ENCODE data around the gene TBC1D8.

DNA sequence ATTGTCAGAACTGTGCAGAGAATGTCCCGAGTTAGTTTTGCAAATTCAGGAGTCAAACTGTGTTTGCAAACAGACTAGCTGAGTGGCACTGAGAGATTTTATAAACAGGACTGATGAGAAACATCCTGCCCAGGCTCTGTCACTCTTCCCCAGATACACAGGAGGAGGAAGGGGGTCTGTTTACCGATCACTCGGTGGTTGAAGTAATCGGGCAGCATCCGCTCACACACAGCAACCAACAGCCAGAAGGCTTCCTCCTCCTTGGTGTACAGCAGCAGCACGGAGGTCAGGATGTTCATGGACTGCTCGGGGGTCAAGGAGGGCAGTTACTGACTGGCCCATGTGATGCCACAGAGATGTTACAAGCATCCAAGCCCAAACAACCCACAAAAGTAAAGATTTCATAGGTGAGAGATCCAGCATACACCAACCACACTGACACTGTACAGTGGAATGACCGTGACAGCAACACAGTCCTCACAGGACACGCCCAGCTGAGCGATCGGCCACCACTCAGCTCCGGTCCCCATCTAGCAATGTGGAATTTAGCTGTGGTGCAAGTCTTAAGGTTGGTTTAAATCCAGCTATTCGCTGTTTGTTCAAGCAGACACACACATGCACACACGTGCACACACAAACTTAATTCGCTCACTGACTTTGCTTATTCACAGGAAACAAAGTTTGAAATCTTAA lies 119.0 kb downstream of the TBC1D8 start:
- TF ChIP-seq, protein P1, sequence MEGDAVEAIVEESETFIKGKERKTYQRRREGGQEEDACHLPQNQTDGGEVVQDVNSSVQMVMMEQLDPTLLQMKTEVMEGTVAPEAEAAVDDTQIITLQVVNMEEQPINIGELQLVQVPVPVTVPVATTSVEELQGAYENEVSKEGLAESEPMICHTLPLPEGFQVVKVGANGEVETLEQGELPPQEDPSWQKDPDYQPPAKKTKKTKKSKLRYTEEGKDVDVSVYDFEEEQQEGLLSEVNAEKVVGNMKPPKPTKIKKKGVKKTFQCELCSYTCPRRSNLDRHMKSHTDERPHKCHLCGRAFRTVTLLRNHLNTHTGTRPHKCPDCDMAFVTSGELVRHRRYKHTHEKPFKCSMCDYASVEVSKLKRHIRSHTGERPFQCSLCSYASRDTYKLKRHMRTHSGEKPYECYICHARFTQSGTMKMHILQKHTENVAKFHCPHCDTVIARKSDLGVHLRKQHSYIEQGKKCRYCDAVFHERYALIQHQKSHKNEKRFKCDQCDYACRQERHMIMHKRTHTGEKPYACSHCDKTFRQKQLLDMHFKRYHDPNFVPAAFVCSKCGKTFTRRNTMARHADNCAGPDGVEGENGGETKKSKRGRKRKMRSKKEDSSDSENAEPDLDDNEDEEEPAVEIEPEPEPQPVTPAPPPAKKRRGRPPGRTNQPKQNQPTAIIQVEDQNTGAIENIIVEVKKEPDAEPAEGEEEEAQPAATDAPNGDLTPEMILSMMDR (IDR thresholded peaks at IDR 0.05): no peak
- no peak for TF ChIP-seq REST (IDR thresholded peaks at IDR 0.05; ENCODE audit: insufficient read depth in 1 of 2, low read depth in 2 of 2, low read length in 1 of 2)
- TF ChIP-seq SIN3A (IDR thresholded peaks at IDR 0.05; ENCODE audit: borderline replicate concordance, insufficient read depth, low read depth, low read length): no peak
- no peak for TF ChIP-seq POLR2AphosphoS5 (IDR thresholded peaks at IDR 0.05; ENCODE audit: low read depth, low read length)
- TF ChIP-seq TCF7L2 (IDR thresholded peaks at IDR 0.05; ENCODE audit: low read depth, low read length): no peak

Measured in Panc1 (cell line).